Prostate gland (tissue), 2 donors: ENCODE data around the gene POPDC3. TPM values are rescaled to one million over a fixed set of nuclear protein-coding genes. Genes with fewer than 3 reads are reported as not detected.

ENCODE experiments used
- DNase-seq: peaks from one replicate; pipeline ENCODE4 v3.0.0-alpha.2; 2019; ENCODE audit warnings: low spot score
- H3K27ac ChIP-seq, 2 donors: fragments of 200-600 bp; sonication (generic); 2 replicates each; pipeline ENCODE4 v1.5.1; 2017 to 2019
- H3K27me3 ChIP-seq: fragments of 200-600 bp; sonication (generic); replicated peaks from 2 replicates; pipeline ENCODE4 v1.5.1; 2019; ENCODE audit not compliant: insufficient read depth
- H3K36me3 ChIP-seq, 2 donors: fragments of 200-600 bp; sonication (generic); 1 replicate in 1 of 2; 2 replicates in 1 of 2; pipeline versions ENCODE4 v1.5.1 to v1.8.1; 2017 to 2019
- H3K4me1 ChIP-seq: fragments of 200-600 bp; sonication (generic); replicated peaks from 2 replicates; pipeline ENCODE4 v1.5.1; 2019
- H3K4me3 ChIP-seq, 2 donors: fragments of 200-600 bp; sonication (generic); 2 replicates each; pipeline ENCODE4 v1.5.1; 2017 to 2019
- H3K9me3 ChIP-seq: fragments of 200-600 bp; sonication (generic); 2 replicates; pipeline ENCODE4 v1.5.1; 2017
- POLR2A ChIP-seq: fragments of 450-650 bp; IDR thresholded peaks from one replicate; pipeline ENCODE4 v1.6.1; 2016; ENCODE audit warnings: antibody characterized with exemption, mild to moderate bottlenecking
- POLR2AphosphoS5 ChIP-seq: sonication (generic); formaldehyde crosslinking; IDR thresholded peaks from one replicate; pipeline ENCODE4 v1.6.1; 2017; ENCODE audit warnings: antibody characterized with exemption
- WGBS: methylation state at CpG from one replicate; pipeline ENCODE4 v1.1.5; 2018; 5-methylcytosine and 5-hydroxymethylcytosine counted together
- intact Hi-C: fragments of 100-400 bp; cut with DNase I; formaldehyde crosslinking; loops from one replicate; pipeline ENCODE4 v1.14.2; 2022
- total RNA-seq, 2 donors: library from RNA; depleted of rRNA; stranded (reverse); fragments of >200 nt; gene quantifications; one replicate each; pipeline ENCODE4 v1.1.0, GENCODE V29; 2016
- TF ChIP-seq, protein P1 (sequence below), 4 experiments: fragments of 200-600 bp in 2 of 4; fragments of 450-650 bp in 2 of 4; sonication (generic) in 2 of 4; IDR thresholded peaks; 1 replicate in 3 of 4; 2 replicates in 1 of 4; pipeline ENCODE4 v1.5.1; 2016 to 2019; ENCODE audit warnings: antibody characterized with exemption in 4 of 4, mild to moderate bottlenecking in 2 of 4, moderate library complexity in 2 of 4

POPDC3 gene
- total RNA-seq, 2 donors from 2014 or later: 2.3 TPM; not detected in 1

DNA sequence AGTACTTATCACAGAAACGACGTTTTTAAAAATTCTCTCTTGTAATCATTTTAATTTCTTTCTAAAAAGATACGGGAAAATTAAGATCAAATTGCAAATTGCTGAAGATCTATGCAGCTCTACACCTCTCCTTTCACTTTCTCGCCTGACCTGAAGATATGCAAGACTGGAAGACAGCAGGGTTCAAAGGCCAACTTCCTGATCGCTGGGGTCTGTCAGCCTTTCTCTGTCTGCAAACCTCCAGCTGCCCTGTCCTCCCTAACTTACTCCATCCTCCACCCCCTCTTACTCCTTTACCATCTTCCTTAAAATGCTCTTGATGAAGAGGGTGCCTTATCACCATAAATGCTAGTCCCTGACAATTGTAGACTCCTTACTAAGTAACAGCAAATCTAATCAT is 63.7 kb downstream of the POPDC3 start:
- no peaks in the 10 kb centered on the region for H3K27me3 ChIP-seq
- no peak overlapping the region for H3K27ac ChIP-seq
- TF ChIP-seq POLR2A (no peak), POLR2AphosphoS5 (no peak)
- TF ChIP-seq, protein P1, sequence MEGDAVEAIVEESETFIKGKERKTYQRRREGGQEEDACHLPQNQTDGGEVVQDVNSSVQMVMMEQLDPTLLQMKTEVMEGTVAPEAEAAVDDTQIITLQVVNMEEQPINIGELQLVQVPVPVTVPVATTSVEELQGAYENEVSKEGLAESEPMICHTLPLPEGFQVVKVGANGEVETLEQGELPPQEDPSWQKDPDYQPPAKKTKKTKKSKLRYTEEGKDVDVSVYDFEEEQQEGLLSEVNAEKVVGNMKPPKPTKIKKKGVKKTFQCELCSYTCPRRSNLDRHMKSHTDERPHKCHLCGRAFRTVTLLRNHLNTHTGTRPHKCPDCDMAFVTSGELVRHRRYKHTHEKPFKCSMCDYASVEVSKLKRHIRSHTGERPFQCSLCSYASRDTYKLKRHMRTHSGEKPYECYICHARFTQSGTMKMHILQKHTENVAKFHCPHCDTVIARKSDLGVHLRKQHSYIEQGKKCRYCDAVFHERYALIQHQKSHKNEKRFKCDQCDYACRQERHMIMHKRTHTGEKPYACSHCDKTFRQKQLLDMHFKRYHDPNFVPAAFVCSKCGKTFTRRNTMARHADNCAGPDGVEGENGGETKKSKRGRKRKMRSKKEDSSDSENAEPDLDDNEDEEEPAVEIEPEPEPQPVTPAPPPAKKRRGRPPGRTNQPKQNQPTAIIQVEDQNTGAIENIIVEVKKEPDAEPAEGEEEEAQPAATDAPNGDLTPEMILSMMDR (IDR thresholded peaks at IDR 0.05): no peak
- 90% methylated on average over 5 of the region's 5 CpGs for WGBS
- H3K4me1 ChIP-seq: no peaks in the 10 kb centered on the region
- DNase-seq: no peak
- H3K9me3 ChIP-seq: no peaks in the 10 kb centered on the region
- intact Hi-C loops: no loop called here
- no peak overlapping the region for H3K4me3 ChIP-seq
- H3K36me3 ChIP-seq: no peaks in the 10 kb centered on the region

DNA sequence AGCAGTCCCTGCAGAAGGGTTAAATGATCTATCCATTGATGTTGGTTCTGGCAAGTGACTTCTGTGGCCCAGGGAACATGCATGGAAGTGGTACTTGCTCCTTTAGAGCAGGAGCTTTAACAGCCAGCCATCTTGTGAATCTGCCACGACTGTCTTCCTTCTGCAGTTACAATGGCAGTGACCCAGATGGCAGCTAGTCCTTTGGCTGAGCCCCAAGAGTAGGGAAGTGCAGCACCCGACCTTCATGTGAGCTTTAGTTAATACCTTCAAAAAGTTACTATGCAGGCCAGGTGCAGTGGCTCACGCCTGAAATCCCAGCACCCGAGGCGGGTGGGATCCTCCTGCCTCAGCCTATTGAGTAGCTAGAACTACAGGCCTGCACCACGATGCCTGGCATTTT is 66.4 kb downstream of the POPDC3 start:
- Histone ChIP-seq H3K4me1 (no peaks in the 10 kb centered on the region), H3K4me3 (no peak overlapping the region), H3K27me3 (no peaks in the 10 kb centered on the region), H3K9me3 (no peaks in the 10 kb centered on the region), H3K36me3 (no peaks in the 10 kb centered on the region), H3K27ac (no peak overlapping the region)
- intact Hi-C loops: no loop called here
- 38% methylated on average over 6 of the region's 6 CpGs for WGBS
- no peak for TF ChIP-seq POLR2A
- TF ChIP-seq, protein P1 (IDR thresholded peaks at IDR 0.05): no peak
- no peak for DNase-seq

DNA sequence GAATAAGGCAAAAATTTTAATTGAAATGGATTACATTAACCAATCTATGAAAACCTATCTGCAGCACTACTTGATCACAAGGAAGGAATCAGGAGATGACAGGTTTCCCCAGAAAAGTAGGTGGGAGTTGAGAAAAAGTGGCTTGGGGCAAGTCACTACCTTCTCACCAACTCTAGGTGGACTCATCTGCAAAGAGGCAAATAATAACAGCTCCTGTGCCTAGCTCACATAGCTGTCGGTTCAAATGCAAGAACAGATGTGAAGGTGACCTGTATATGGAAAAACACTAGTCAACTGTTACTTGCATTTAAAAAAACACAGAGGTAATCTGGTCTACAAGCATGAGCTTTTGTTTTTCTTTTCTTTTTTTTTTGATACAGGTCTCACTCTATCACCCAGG is 67.2 kb downstream of the POPDC3 start:
- no peaks in the 10 kb centered on the region for H3K27me3 ChIP-seq
- intact Hi-C loops: no loop called here
- 84% methylated on average over 1 of the region's 1 CpG for WGBS
- H3K4me3 ChIP-seq: no peak overlapping the region
- no peaks in the 10 kb centered on the region for H3K36me3 ChIP-seq
- H3K9me3 ChIP-seq: no peaks in the 10 kb centered on the region
- DNase-seq: no peak
- TF ChIP-seq POLR2AphosphoS5 (no peak), POLR2A (no peak)
- TF ChIP-seq, protein P1 (IDR thresholded peaks at IDR 0.05): no peak
- H3K4me1 ChIP-seq: no peaks in the 10 kb centered on the region
- no peak overlapping the region for H3K27ac ChIP-seq

DNA sequence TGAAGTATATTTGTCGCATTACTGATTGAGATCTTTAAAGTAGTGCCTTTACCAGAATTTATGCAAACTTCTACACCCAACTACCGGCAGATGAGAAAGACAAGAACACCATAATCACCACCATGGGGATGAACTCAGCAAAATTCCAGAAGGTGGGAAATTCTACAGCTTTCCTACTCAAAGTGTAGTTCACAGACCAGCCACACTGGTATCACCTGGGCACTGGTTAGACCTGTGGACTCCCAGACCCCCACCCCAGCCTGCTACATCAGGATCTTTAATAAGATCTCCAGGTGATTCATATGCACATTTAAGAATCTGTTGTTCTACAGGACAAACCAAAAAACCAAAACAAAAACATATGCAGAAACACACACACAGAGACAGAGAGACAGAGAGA is 67.9 kb downstream of the POPDC3 start:
- no peaks in the 10 kb centered on the region for H3K27me3 ChIP-seq
- TF ChIP-seq POLR2A: no peak
- TF ChIP-seq, protein P1 (IDR thresholded peaks at IDR 0.05): no peak
- TF ChIP-seq POLR2AphosphoS5: no peak
- 99% methylated on average over 2 of the region's 2 CpGs for WGBS
- H3K9me3 ChIP-seq: no peaks in the 10 kb centered on the region
- no peak overlapping the region for H3K27ac ChIP-seq
- no peak overlapping the region for H3K4me3 ChIP-seq
- no peaks in the 10 kb centered on the region for H3K36me3 ChIP-seq
- intact Hi-C loops: no loop called here
- DNase-seq: no peak
- no peaks in the 10 kb centered on the region for H3K4me1 ChIP-seq

DNA sequence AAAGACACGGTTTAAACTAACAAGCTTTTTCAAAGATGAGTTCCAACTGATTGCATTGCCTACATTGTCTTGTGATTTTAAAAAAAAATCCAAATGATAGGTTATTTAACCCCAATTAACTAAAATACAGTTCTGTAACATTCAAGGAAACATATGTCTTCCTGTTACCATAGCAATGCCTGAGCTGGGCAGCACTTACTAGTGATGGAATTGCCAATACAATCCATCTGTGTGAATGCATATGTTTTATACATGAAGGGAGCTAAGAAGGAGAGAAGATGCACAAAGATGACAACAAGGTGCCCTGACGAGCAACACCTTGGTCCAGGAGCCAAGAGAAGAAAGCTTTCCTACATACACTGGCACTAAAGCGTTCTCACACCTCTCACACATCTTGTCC is 68.7 kb downstream of the POPDC3 start:
- Histone ChIP-seq H3K36me3 (no peaks in the 10 kb centered on the region), H3K9me3 (no peaks in the 10 kb centered on the region), H3K27ac (no peak overlapping the region), H3K4me3 (no peak overlapping the region), H3K27me3 (no peaks in the 10 kb centered on the region), H3K4me1 (no peaks in the 10 kb centered on the region)
- 89% methylated on average over 3 of the region's 3 CpGs for WGBS
- TF ChIP-seq, protein P1 (IDR thresholded peaks at IDR 0.05): no peak
- TF ChIP-seq POLR2AphosphoS5 (no peak), POLR2A (no peak)
- no peak for DNase-seq
- intact Hi-C loops: no loop called here
